SH-SY5Y (cell line): ENCODE data around the gene TMCC3.

Experiments
- GATA2 ChIP-seq: IDR thresholded peaks from 2 replicates; pipeline ENCODE4 v1.6.1; 2011; ENCODE audit warnings: mild to moderate bottlenecking, low read depth, low read length
- GATA3 ChIP-seq: IDR thresholded peaks from 2 replicates; pipeline ENCODE4 v1.6.1; 2011; ENCODE audit warnings: low read depth, mild to moderate bottlenecking, low read length, moderate library complexity

DNA sequence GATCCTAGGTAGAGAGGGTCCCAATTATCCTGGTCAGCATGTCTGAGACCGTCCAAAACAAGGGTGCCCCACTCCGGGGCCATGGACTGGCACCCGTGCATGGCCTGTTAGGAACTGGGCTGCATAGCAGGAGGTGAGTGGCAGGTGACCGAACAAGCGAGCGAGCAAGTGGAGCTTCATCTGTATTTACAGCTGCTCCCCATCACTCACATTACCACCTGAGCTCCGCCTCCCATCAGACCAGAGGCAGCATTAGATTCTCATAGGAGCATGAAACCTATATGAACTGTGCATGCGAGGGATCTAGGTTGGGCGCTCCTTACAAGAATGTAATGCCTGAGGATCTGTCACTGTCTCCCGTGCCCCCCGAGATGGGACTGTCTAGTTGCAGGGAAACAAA lies 44.4 kb upstream of the TMCC3 start:
- TF ChIP-seq GATA2: no peak
- no peak for TF ChIP-seq GATA3
